ENCODE data around the gene WRAP73. TPM values are rescaled to one million over a fixed set of nuclear protein-coding genes. Genes with fewer than 3 reads are reported as not detected.
"Not testable (repeated sequence)": the region's sequence is repeated elsewhere in the genome, so short reads cannot be mapped to it uniquely, and the experiment has no call there.

The WRAP73 gene
- polyA plus RNA-seq, 4 donors, result 16.2 to 36.9 (median 29.3) TPM

DNA sequence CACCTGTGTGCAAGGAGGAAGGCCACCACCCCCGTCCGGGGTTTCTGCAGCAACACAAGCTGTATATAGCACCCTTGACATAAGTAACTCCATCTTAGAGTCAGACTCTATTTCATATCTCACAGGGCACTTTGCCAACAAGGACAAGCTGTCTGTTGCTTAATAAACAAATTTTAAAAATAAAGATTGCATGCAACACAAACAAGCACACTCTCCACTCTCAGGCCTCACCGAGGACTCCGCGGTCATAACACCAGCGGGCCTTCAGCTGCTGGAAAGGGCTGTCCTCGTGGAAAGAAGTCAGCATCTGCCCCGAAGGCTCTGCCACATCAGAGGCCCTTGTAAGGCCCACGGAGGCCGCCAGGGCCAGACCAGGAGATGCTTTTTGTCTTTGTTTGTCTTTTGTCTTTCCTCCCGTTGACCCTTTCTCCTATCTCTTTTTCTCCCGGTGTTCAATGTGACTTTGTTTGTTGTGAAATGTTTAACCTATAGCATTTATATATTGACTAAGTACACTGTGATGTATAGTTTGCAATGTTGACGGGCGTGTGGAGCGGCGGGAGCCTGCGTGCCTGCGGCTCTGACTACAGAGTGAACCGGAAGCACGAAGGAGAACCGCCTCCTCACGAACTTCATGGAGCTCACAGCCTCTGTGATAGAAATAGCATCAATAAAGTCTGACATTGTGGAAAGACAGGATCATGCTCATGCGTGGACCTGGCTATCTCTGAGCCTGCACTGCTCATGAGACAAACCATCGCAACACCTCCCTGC is 62.7 kb downstream of the WRAP73 start:
- no peak overlapping the region for H3K27ac ChIP-seq (ENCODE audit: low read depth in 1 of 3, low read length in 2 of 3)
- H3K4me1 ChIP-seq (ENCODE audit: control insufficient read depth in 3 of 3, insufficient read depth in 2 of 3, low read depth in 1 of 3, low read length in 2 of 3), result peaks cover 0 to 12% (median 0%) of the 10 kb centered on the region in 3 donors
- no peak overlapping the region for H3K4me3 ChIP-seq (ENCODE audit: low read depth in 1 of 3, low read length in 3 of 3)
- DNase-seq, result no peak
- no peak for FAIRE-seq
- peaks cover 0 to 1% of the 10 kb centered on the region in 2 donors for H3K9me3 ChIP-seq (ENCODE audit: control insufficient read depth in 2 of 2, insufficient read depth in 1 of 2, low read depth in 1 of 2, low read length in 1 of 2)
- H3K36me3 ChIP-seq (ENCODE audit: control insufficient read depth in 3 of 3, insufficient read depth in 2 of 3, low read depth in 1 of 3, low read length in 3 of 3), result no peaks in the 10 kb centered on the region
- peaks cover 0 to 2% (median 0%) of the 10 kb centered on the region in 3 donors for H3K27me3 ChIP-seq (ENCODE audit: control insufficient read depth in 3 of 3, insufficient read depth in 3 of 3, low read length in 3 of 3)
- WGBS, 3 donors, result 53 to 67% (median 56%) methylated on average over 24 of the region's 24 CpGs

DNA sequence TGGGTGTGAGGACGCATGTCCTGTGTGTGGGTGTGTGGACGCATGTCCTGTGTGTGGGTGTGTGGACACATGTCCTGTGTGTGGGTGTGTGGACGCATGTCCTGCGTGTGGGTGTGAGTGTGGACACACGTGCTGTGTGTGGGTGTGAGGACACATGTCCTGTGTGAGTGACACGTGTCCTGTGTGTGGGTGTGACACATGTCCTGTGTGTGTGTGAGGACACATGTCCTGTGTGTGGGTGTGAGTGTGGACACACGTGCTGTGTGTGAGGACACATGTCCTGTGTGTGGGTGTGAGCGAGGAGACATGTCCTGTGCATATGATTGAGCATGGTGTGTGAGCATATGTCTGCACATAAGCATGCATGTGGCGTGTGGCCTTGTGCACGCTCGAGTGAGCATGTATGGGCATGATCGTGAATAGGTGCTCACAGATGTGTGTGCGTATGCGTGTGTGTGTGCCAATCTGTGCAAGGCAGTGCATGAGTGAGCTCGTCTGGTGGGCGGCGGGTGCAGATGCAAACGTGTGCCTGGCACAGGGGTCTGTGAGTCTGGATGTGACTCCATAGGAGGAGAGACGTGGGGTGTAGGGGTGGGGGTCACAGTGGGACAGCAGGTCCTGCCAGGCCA is 63.8 kb downstream of the WRAP73 start:
- FAIRE-seq (no peak), DNase-seq (no peak)
- WGBS, 3 donors, result 88 to 90% (median 88%) methylated on average over 19 of the region's 19 CpGs
- Histone ChIP-seq H3K27me3 (ENCODE audit: control insufficient read depth in 3 of 3, insufficient read depth in 3 of 3, low read length in 3 of 3) (peaks cover 0 to 2% (median 0%) of the 10 kb centered on the region in 3 donors), H3K9me3 (ENCODE audit: control insufficient read depth in 2 of 2, insufficient read depth in 1 of 2, low read depth in 1 of 2, low read length in 1 of 2) (peaks cover 0 to 1% of the 10 kb centered on the region in 2 donors), H3K4me3 (ENCODE audit: low read depth in 1 of 3, low read length in 3 of 3) (no peak overlapping the region), H3K4me1 (ENCODE audit: control insufficient read depth in 3 of 3, insufficient read depth in 2 of 3, low read depth in 1 of 3, low read length in 2 of 3) (peaks cover 0 to 12% (median 0%) of the 10 kb centered on the region in 3 donors), H3K36me3 (ENCODE audit: control insufficient read depth in 3 of 3, insufficient read depth in 2 of 3, low read depth in 1 of 3, low read length in 3 of 3) (no peaks in the 10 kb centered on the region), H3K27ac (ENCODE audit: low read depth in 1 of 3, low read length in 2 of 3) (no peak overlapping the region)

DNA sequence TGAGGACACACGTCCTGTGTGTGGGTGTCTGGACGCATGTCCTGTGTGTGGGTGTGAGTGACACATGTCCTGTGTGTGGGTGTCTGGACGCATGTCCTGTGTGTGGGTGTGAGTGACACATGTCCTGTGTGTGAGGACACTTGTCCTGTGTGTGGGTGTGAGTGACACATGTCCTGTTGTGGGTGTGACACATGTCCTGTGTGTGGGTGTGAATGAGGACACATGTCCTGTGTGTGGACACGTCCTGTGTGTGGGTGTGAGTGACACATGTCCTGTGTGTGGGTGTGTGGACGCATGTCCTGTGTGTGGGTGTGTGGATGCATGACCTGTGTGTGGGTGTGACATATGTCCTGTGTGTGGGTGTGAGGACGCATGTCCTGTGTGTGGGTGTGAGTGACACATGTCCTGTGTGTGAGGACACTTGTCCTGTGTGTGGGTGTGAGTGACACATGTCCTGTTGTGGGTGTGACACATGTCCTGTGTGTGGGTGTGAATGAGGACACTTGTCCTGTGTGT is 64.5 kb downstream of the WRAP73 start:
- not testable (repeated sequence) for FAIRE-seq; H3K9me3 ChIP-seq (ENCODE audit: control insufficient read depth in 2 of 2, insufficient read depth in 1 of 2, low read depth in 1 of 2, low read length in 1 of 2); H3K4me3 ChIP-seq (ENCODE audit: low read depth in 1 of 3, low read length in 3 of 3); DNase-seq; H3K27me3 ChIP-seq (ENCODE audit: control insufficient read depth in 3 of 3, insufficient read depth in 3 of 3, low read length in 3 of 3); H3K36me3 ChIP-seq (ENCODE audit: control insufficient read depth in 3 of 3, insufficient read depth in 2 of 3, low read depth in 1 of 3, low read length in 3 of 3); H3K4me1 ChIP-seq (ENCODE audit: control insufficient read depth in 3 of 3, insufficient read depth in 2 of 3, low read depth in 1 of 3, low read length in 2 of 3); H3K27ac ChIP-seq (ENCODE audit: low read depth in 1 of 3, low read length in 2 of 3)
- 60 to 63% (median 62%) methylated on average over 6 of the region's 6 CpGs for WGBS, 3 donors

DNA sequence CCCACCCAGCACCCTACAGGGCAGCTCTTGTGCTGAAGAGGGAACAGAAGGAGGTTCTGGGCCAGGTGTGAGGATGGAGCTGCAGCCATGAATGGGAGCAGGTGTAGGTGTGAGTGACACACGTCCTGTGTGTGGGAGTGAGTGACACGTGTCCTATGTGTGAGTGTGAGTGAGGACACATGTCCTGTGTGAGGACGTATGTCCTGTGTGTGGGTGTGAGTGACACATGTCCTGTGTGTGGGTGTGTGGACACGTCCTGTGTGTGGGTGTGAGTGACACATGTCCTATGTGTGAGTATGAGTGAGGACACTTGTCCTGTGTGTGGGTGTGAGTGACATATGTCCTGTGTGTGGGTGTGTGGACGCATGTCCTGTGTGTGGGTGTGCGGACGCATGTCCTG is 65.0 kb downstream of the WRAP73 start:
- DNase-seq (no peak), FAIRE-seq (no peak)
- H3K4me1 ChIP-seq (ENCODE audit: control insufficient read depth in 3 of 3, insufficient read depth in 2 of 3, low read depth in 1 of 3, low read length in 2 of 3), result peaks cover 0 to 1% (median 0%) of the 10 kb centered on the region in 3 donors
- peaks cover 0 to 1% of the 10 kb centered on the region in 2 donors for H3K9me3 ChIP-seq (ENCODE audit: control insufficient read depth in 2 of 2, insufficient read depth in 1 of 2, low read depth in 1 of 2, low read length in 1 of 2)
- no peaks in the 10 kb centered on the region for H3K27me3 ChIP-seq (ENCODE audit: control insufficient read depth in 3 of 3, insufficient read depth in 3 of 3, low read length in 3 of 3)
- H3K4me3 ChIP-seq (ENCODE audit: low read depth in 1 of 3, low read length in 3 of 3), result no peak overlapping the region
- no peak overlapping the region for H3K27ac ChIP-seq (ENCODE audit: low read depth in 1 of 3, low read length in 2 of 3)
- no peaks in the 10 kb centered on the region for H3K36me3 ChIP-seq (ENCODE audit: control insufficient read depth in 3 of 3, insufficient read depth in 2 of 3, low read depth in 1 of 3, low read length in 3 of 3)
- 76 to 83% (median 80%) methylated on average over 7 of the region's 7 CpGs for WGBS, 3 donors

DNA sequence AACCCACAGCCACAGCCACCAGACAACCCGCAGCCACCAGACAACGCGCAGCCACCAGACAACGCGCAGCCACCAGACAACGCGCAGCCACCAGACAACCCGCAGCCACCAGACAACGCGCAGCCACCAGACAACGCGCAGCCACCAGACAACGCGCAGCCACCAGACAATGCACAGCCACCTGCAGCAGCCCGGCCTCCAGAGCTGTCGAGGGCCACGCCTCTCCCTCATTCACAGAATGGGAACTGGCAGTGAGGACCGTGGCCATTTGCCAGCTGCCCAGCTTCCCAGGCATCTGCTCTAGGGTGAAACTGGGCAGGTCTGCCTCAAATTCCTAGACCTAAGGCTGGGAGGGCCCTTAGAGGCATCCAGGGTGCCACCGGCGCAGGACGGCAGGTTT is 66.2 kb downstream of the WRAP73 start:
- WGBS, 3 donors, result 74 to 85% (median 80%) methylated on average over 14 to 21 of the region's 21 CpGs
- H3K36me3 ChIP-seq (ENCODE audit: control insufficient read depth in 3 of 3, insufficient read depth in 2 of 3, low read depth in 1 of 3, low read length in 3 of 3); H3K27ac ChIP-seq (ENCODE audit: low read depth in 1 of 3, low read length in 2 of 3); FAIRE-seq; H3K27me3 ChIP-seq (ENCODE audit: control insufficient read depth in 3 of 3, insufficient read depth in 3 of 3, low read length in 3 of 3); H3K9me3 ChIP-seq (ENCODE audit: control insufficient read depth in 2 of 2, insufficient read depth in 1 of 2, low read depth in 1 of 2, low read length in 1 of 2); H3K4me3 ChIP-seq (ENCODE audit: low read depth in 1 of 3, low read length in 3 of 3); DNase-seq; H3K4me1 ChIP-seq (ENCODE audit: control insufficient read depth in 3 of 3, insufficient read depth in 2 of 3, low read depth in 1 of 3, low read length in 2 of 3): not testable (repeated sequence)

DNA sequence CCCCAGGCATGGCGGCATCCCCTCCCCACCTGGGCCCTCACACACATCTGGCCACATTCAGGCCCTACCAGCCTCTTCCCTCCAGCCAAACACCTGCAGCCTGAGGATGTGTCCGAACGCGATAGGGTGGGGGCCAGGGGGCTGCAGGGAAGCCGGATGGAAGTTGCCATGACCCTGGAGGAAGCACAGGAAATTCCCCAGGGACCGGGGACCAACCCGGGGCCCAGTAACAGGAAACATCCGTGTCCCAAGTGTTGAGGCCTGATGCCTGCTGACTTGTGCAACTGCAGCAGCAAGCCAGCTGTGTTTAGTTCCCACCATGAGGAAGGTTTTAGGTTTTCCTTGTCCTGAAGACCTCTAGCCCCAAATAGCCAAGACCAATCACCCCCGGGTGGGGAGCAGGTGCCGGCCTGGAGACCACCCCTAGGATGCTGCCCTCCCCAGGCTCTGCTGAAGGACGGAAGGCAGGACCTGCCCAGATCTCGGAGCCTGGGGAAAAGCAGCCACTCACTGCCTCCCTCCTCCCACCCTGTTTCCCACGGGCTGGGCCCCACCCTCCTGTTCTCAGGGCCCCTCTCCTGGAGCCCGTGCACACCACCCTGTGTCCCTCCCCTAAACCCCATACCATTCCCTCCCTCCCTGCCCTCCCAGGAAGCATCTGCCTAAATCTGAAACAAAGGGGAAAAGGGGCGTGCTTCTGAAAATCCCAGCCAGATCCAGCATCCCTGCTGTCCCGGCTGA is 68.4 kb downstream of the WRAP73 start:
- 50 to 66% (median 59%) methylated on average over 15 to 16 of the region's 16 CpGs for WGBS, 3 donors
- no peak for DNase-seq
- Histone ChIP-seq H3K36me3 (ENCODE audit: control insufficient read depth in 3 of 3, insufficient read depth in 2 of 3, low read depth in 1 of 3, low read length in 3 of 3) (no peaks in the 10 kb centered on the region), H3K27ac (ENCODE audit: low read depth in 1 of 3, low read length in 2 of 3) (no peak overlapping the region), H3K4me1 (ENCODE audit: control insufficient read depth in 3 of 3, insufficient read depth in 2 of 3, low read depth in 1 of 3, low read length in 2 of 3) (no peaks in the 10 kb centered on the region), H3K4me3 (ENCODE audit: low read depth in 1 of 3, low read length in 3 of 3) (no peak overlapping the region), H3K27me3 (ENCODE audit: control insufficient read depth in 3 of 3, insufficient read depth in 3 of 3, low read length in 3 of 3) (no peaks in the 10 kb centered on the region), H3K9me3 (ENCODE audit: control insufficient read depth in 2 of 2, insufficient read depth in 1 of 2, low read depth in 1 of 2, low read length in 1 of 2) (peaks cover 0 to 1% of the 10 kb centered on the region in 2 donors)
- FAIRE-seq, result no peak

Other genes starting within 250 kb of the WRAP73 start
- 100 to 1,000 TPM in 2 of 4 donors, 10 to 100 TPM in 2; 31.0 to 121 (median 83.7) TPM for gene ARHGEF16, start 195.4 kb downstream of the WRAP73 start, polyA plus RNA-seq
- 1 to 10 TPM in 3 of 4 donors, under 1 TPM in 1; 0.45 to 5.8 (median 3.7) TPM for gene MEGF6, start 38.6 kb downstream of the WRAP73 start, polyA plus RNA-seq
- 10 to 100 TPM; 41.2 to 97.8 (median 92.0) TPM for gene TPRG1L, start 25.1 kb downstream of the WRAP73 start, polyA plus RNA-seq
- gene TP73, start 2.4 kb upstream of the WRAP73 start, polyA plus RNA-seq, result under 1 TPM in 2 of 4 donors, not detected in 2; 0.15 to 0.59 TPM
- under 1 TPM in 2 of 4 donors, not detected in 2; 0.06 to 0.27 TPM for gene CCDC27, start 102.3 kb upstream of the WRAP73 start, polyA plus RNA-seq
- 10 to 100 TPM in 1 of 4 donors, 1 to 10 TPM in 1, not detected in 2; 2.1 to 89.2 TPM for gene SMIM1, start 122.6 kb upstream of the WRAP73 start, polyA plus RNA-seq
- gene LRRC47, start 146.4 kb upstream of the WRAP73 start, polyA plus RNA-seq, result 10 to 100 TPM; 16.8 to 44.3 (median 21.4) TPM
- 10 to 100 TPM in 2 of 4 donors, 1 to 10 TPM in 2; 8.7 to 26.4 (median 10.8) TPM for gene CEP104, start 207.1 kb upstream of the WRAP73 start, polyA plus RNA-seq
- 10 to 100 TPM in 2 of 4 donors, 1 to 10 TPM in 2; 8.7 to 22.6 (median 11.9) TPM for gene DFFB, start 207.4 kb upstream of the WRAP73 start, polyA plus RNA-seq